Panc1 (cell line): ENCODE results near the gene ING1. TPM values are rescaled to one million over a fixed set of nuclear protein-coding genes. Genes with fewer than 3 reads are reported as not detected.
A peak's percentile ranks its signal among the peaks of the same experiment; 100 is the strongest.

ENCODE experiments used
- ATAC-seq: fragments of 200-7000 bp; cut with Tn5 transposase; 2 replicates; pipeline ENCODE4 v1.9.1; 2020; ENCODE audit warnings: mild to moderate bottlenecking, moderate library complexity
- BruUV-seq: library from RNA; stranded (reverse); fragments of 400-500 nt; replicated peaks from 2 replicates; lab custom pipeline; 2021; lab: Mats Ljungman, UMichigan
- CTCF ChIA-PET: fragments of 300-600 bp; sonication (Branson Sonifier 250); formaldehyde crosslinking; loops from one replicate; lab custom pipeline; 2022; ENCODE audit warnings: antibody characterized with exemption; lab: Charles Lee
- POLR2A ChIA-PET: fragments of 300-600 bp; sonication (Branson Sonifier 250); formaldehyde crosslinking; loops from one replicate; lab custom pipeline; 2022; ENCODE audit warnings: antibody characterized with exemption; lab: Charles Lee
- DNase-seq: peaks from one replicate; pipeline ENCODE4 v3.0.0-alpha.2; 2010; ENCODE audit warnings: low read depth, low spot score
- H3K27ac ChIP-seq: 2 replicates; pipeline ENCODE4 v1.5.1; 2011; ENCODE audit warnings: mild to moderate bottlenecking, low read length, inconsistent platforms
- H3K27me3 ChIP-seq: fragments of 200-500 bp; sonication (Bioruptor generic); 2 replicates; pipeline ENCODE4 v1.6.0; 2014; ENCODE audit warnings: low read length, inconsistent platforms; ENCODE audit not compliant: control insufficient read depth, insufficient read depth
- H3K36me3 ChIP-seq: fragments of 200-500 bp; sonication (Bioruptor generic); 2 replicates; pipeline ENCODE4 v1.5.1; 2014; ENCODE audit warnings: inconsistent platforms, mild to moderate bottlenecking, low read length, moderate library complexity; ENCODE audit not compliant: control insufficient read depth, insufficient read depth
- H3K4me1 ChIP-seq: 2 replicates; pipeline ENCODE4 v1.5.1; 2011; ENCODE audit warnings: inconsistent platforms, mild to moderate bottlenecking, low read length, moderate library complexity; ENCODE audit not compliant: control insufficient read depth, insufficient read depth
- H3K4me3 ChIP-seq, 2 experiments: 2 replicates each; pipeline ENCODE4 v1.5.1; 2011 to 2012; ENCODE audit warnings: low read depth in 2 of 2, low read length in 2 of 2, mild to moderate bottlenecking in 2 of 2, inconsistent platforms in 1 of 2, moderate library complexity in 1 of 2
- H3K9me3 ChIP-seq: fragments of 200-500 bp; sonication (Bioruptor generic); 2 replicates; pipeline ENCODE4 v1.5.1; 2014; ENCODE audit warnings: low read depth, mild to moderate bottlenecking, inconsistent platforms, low read length, moderate library complexity; ENCODE audit not compliant: control insufficient read depth, insufficient read depth
- POLR2AphosphoS5 ChIP-seq: IDR thresholded peaks from 2 replicates; pipeline ENCODE4 v1.6.1; 2012; ENCODE audit warnings: mild to moderate bottlenecking, low read depth, low read length, moderate library complexity
- SIN3A ChIP-seq: IDR thresholded peaks from 2 replicates; pipeline ENCODE4 v1.6.1; 2012; ENCODE audit warnings: low read depth, mild to moderate bottlenecking, low read length, moderate library complexity, borderline replicate concordance; ENCODE audit not compliant: insufficient read depth
- TCF7L2 ChIP-seq: IDR thresholded peaks from 2 replicates; pipeline ENCODE4 v1.6.1; 2011; ENCODE audit warnings: mild to moderate bottlenecking, low read depth, low read length, inconsistent platforms
- in situ Hi-C: cut with HindIII; loops from 2 replicates; pipeline ENCODE4 v1.10.0; 2016; ENCODE audit warnings: low sequenced_read_pairs, low pct_unique_long_range_greater_than_20kb
- intact Hi-C: fragments of 100-400 bp; cut with micrococcal nuclease; formaldehyde crosslinking; loops from one replicate; pipeline ENCODE4 v1.10.0; 2022; ENCODE audit not compliant: unreplicated experiment
- total RNA-seq: library from RNA; stranded (reverse); gene quantifications from one replicate; pipeline ENCODE4 v1.2.1, GENCODE V29; 2021; ENCODE audit not compliant: unreplicated experiment
- TF ChIP-seq, protein P1 (sequence below): fragments of 450-650 bp; IDR thresholded peaks from 2 replicates; pipeline ENCODE4 v1.5.1; 2017; ENCODE audit warnings: mild to moderate bottlenecking
- TF ChIP-seq, protein P2 (sequence below), 2 experiments: IDR thresholded peaks; 2 replicates each; pipeline ENCODE4 v1.6.1; 2011 to 2012; ENCODE audit warnings: low read depth in 2 of 2, control low read depth in 1 of 2, low read length in 1 of 2, mild to moderate bottlenecking in 1 of 2, moderate library complexity in 1 of 2; ENCODE audit not compliant: insufficient read depth in 1 of 2

Gene ING1
- total RNA-seq, 1 experiment from 2014 or later = 9.2 TPM

- in situ Hi-C loops = no loop called here
- BruUV-seq = no TSS peak
Measured at GRCh38 chr13:110705826-110706569, 7.5 kb upstream of the ING1 start, which contains the start of gene CARS2. CARS2 (minus strand) TSS chr13:110706116; CDS start chr13:110706093, 23 bp downstream.

DNA sequence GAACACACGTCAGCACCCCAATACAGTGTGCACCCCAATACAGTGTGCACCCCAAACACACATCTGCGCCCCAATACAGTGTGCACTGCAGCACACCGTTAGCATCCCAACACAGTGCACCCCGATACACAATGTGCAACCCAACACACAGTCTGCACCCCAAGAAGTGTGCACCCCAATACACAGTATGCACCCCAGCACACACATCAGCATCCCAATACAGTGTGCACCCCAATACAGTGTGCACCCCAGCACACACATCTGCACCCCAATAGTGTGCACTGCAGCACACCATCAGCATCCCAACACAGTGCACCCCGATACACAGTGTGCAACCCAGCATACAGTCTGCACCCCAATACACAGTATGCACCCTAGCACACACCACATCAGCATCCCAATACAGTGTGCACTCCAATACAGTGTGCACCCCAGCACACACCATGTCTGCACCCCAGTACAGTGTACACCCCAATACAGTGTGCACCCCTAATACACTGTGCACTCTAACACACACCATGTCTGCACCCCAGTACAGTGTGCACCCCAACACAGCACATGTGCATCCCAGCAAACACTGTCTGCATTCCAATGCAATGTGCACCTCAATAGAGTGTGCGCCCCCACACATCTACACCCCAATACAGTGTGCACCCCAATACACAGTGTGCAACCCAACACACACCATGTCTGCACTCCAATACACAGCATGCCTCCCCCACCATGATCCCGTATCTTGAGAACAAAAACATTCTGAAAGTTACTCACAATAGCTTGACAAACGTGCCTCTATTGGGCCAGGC lies 6.7 kb upstream of the ING1 start:
- no peak for ATAC-seq
- ChIA-PET CTCF (no interaction called here), POLR2A (interaction anchor here (0.6 kb wide), 2 partner anchors 155 to 920 kb away, joined by 3 to 8 read pairs; partner anchors contain the start of gene IRS2)
- H3K9me3 ChIP-seq = no peaks in the 10 kb centered on the region
- in situ Hi-C loops (no loop called here), intact Hi-C loops (no loop called here)
- TF ChIP-seq SIN3A = no peak
- no peak for TF ChIP-seq POLR2AphosphoS5
- TF ChIP-seq, protein P1, sequence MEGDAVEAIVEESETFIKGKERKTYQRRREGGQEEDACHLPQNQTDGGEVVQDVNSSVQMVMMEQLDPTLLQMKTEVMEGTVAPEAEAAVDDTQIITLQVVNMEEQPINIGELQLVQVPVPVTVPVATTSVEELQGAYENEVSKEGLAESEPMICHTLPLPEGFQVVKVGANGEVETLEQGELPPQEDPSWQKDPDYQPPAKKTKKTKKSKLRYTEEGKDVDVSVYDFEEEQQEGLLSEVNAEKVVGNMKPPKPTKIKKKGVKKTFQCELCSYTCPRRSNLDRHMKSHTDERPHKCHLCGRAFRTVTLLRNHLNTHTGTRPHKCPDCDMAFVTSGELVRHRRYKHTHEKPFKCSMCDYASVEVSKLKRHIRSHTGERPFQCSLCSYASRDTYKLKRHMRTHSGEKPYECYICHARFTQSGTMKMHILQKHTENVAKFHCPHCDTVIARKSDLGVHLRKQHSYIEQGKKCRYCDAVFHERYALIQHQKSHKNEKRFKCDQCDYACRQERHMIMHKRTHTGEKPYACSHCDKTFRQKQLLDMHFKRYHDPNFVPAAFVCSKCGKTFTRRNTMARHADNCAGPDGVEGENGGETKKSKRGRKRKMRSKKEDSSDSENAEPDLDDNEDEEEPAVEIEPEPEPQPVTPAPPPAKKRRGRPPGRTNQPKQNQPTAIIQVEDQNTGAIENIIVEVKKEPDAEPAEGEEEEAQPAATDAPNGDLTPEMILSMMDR = no peak
- TF ChIP-seq, protein P2, sequence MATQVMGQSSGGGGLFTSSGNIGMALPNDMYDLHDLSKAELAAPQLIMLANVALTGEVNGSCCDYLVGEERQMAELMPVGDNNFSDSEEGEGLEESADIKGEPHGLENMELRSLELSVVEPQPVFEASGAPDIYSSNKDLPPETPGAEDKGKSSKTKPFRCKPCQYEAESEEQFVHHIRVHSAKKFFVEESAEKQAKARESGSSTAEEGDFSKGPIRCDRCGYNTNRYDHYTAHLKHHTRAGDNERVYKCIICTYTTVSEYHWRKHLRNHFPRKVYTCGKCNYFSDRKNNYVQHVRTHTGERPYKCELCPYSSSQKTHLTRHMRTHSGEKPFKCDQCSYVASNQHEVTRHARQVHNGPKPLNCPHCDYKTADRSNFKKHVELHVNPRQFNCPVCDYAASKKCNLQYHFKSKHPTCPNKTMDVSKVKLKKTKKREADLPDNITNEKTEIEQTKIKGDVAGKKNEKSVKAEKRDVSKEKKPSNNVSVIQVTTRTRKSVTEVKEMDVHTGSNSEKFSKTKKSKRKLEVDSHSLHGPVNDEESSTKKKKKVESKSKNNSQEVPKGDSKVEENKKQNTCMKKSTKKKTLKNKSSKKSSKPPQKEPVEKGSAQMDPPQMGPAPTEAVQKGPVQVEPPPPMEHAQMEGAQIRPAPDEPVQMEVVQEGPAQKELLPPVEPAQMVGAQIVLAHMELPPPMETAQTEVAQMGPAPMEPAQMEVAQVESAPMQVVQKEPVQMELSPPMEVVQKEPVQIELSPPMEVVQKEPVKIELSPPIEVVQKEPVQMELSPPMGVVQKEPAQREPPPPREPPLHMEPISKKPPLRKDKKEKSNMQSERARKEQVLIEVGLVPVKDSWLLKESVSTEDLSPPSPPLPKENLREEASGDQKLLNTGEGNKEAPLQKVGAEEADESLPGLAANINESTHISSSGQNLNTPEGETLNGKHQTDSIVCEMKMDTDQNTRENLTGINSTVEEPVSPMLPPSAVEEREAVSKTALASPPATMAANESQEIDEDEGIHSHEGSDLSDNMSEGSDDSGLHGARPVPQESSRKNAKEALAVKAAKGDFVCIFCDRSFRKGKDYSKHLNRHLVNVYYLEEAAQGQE (IDR thresholded peaks at IDR 0.05; ENCODE audit: insufficient read depth in 1 of 2, low read depth in 2 of 2, low read length in 1 of 2) = no peak
- TF ChIP-seq TCF7L2 = no peak
- DNase-seq = no peak
- peak overlapping the region; percentile 61 for H3K27ac ChIP-seq
- peaks cover 5% of the 10 kb centered on the region for H3K4me1 ChIP-seq
- H3K36me3 ChIP-seq = no peaks in the 10 kb centered on the region
- peak overlapping the region; percentile 61 to 62 for H3K4me3 ChIP-seq
- no peaks in the 10 kb centered on the region for H3K27me3 ChIP-seq
- no TSS peak for BruUV-seq

More at GRCh38 chr13:110705826-110706569, 7.5 kb upstream of the ING1 start, which contains the start of gene CARS2:
- DNase-seq (no peak), ATAC-seq (peak; percentile 98)
- Histone ChIP-seq H3K36me3 (no peaks in the 10 kb centered on the region), H3K27ac (peak within 1 kb of the TSS; percentile 78), H3K4me3 (peak within 1 kb of the TSS; percentile 61 to 62), H3K9me3 (no peaks in the 10 kb centered on the region), H3K27me3 (no peaks in the 10 kb centered on the region), H3K4me1 (peaks cover 5% of the 10 kb centered on the region)
- CTCF ChIA-PET = no interaction called here
- TF ChIP-seq SIN3A = no peak
- peak; percentile 30; the same call in 1 of the 2 replicates for TF ChIP-seq POLR2AphosphoS5
- TF ChIP-seq, protein P2 (IDR thresholded peaks at IDR 0.05; ENCODE audit: insufficient read depth in 1 of 2, low read depth in 2 of 2, low read length in 1 of 2) = no peak
- TF ChIP-seq TCF7L2 = no peak
- intact Hi-C loops = no loop called here
- POLR2A ChIA-PET = interaction anchor here (0.6 kb wide), 2 partner anchors 154 to 919 kb away, joined by 3 to 8 read pairs; partner anchors contain the start of gene IRS2
